GM18870 (cell line): Measurements from ENCODE around the gene YPEL1.
A peak's percentile ranks its signal among the peaks of the same experiment; 100 is the strongest.

Experiments
- ATAC-seq: cut with Tn5 transposase; IDR thresholded peaks from one replicate; pipeline ENCODE4 v1.9.1; 2021; ENCODE audit warnings: moderate library complexity; ENCODE audit not compliant: unreplicated experiment

Gene YPEL1

DNA sequence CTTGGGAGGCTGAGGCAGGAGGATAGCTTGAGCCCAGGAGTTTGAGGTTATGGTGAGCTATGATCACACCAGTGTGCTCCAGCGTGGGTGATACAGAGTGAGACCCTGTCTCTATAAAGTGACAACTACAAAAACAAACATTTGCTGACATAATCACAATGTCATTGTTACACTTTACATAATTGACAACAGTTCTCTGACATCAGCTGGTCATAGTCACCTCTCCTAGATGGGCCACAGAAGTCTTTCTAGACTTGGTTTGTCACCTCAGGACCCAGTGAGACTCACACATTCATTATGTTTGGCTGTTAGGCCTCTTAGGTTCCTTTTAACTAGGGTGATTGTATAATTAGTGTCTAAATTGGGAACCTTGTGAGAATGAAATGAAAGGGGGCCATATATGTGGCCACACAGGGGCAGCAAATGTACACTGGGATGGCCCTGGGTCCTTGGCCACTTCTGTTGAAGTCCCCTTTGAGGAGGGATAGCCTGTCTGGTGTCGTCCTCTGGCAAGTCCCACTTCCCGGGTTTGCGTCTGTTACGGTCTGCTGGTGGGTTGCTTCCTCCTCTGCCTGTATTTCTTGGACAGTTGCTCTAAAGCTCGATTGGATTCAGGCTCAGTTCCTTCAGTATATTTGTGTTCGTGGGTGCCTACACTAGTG lies 75.6 kb downstream of the YPEL1 start:
- ATAC-seq: no peak

DNA sequence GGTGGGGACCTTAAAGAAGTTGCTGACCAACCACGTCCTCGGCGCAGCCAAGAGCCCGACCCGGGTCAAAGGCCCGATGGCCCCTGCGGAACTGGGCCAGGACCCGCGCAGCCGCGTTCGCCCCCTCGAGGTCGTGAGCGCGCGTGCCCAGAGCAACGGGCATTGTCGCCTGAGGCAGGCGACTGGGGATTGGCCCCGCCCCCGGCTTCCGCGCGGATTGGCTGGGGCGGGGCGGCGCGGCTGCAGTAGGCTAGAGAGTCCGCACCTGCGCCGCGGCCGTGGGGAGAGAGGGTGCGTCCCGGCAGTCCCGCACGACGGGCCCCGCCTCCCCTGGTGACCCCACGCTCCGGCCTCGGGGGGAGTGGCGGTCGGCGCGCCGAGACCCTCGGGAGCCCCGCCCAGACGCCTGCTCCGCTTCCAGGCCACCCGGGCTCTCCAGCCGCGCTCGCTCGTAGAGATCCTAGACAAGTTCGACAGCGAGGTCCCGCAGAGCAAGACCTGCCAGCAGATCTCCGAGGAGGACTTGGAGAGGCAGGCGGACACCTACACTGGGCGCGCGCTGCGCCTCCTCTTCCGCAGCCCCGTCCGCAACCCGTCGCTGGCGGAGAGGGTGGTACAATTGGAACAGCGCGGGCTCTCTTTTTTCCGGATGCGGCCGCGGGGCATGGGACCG lies 78.1 kb downstream of the YPEL1 start:
- no peak for ATAC-seq

DNA sequence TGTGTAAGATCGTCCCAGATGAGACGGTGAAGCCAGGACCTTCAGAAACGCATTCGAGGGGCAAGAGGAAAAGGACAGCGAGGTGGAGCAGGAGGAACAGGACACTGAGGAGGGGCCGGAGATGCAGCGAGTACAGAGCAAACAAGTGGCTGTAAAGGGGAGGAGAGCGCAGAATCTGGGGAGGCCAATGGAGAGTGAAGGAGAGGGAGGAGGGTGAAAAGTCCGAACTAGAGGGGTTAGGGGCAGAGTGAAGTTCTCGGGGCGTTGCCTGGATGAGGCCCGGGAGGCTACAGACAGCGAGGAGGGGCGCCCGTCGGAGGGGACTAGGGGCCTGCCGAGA lies 78.6 kb downstream of the YPEL1 start:
- ATAC-seq: no peak

DNA sequence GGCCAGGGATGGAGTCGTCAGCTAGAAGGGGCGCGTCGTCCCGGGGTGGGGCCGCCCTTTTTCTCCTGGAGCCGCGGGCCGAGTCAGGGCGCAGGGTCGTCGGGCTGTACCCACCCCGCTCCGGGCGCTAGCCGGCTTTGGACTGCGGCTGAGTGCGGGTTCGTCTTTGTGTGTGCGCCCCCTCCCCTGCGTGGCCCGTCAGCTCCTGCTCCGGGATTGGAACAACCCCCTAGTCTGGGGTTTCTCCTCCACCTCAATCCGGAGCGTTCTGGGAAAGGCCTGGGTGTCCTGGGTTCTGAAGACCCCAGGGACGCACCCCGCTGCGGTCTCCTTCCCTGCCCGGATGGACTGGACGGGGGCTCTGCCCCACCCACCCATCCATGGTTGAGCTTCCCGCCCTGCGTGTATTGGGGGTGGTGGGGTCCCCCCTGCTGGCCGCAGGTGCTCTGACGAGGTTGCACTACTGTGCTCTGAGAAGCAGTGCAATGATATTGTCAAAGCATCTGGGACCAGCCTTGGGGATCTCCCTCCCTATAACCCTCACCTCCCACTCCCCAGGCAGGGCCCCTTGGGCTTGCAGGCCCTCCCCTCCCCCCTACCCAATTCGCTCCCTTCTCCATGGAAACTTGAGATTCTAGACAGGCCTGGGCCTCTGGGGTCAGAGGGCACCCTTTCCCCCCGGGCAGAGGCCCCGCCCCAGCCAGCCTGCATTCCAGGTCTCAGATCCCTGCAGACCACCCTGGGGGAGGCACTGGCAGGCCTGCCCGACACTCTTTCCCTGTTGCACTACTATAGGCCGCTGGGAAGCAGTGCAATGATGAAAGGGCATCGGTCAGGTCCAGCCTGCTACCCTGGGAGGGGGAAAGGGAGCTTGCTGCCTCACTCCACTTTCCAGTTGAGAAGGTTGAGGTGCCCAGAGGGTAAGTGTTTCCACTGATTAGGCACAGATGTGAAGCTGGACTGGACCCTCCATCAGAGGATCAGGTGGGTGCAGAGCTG lies 82.7 kb downstream of the YPEL1 start:
- no peak for ATAC-seq

DNA sequence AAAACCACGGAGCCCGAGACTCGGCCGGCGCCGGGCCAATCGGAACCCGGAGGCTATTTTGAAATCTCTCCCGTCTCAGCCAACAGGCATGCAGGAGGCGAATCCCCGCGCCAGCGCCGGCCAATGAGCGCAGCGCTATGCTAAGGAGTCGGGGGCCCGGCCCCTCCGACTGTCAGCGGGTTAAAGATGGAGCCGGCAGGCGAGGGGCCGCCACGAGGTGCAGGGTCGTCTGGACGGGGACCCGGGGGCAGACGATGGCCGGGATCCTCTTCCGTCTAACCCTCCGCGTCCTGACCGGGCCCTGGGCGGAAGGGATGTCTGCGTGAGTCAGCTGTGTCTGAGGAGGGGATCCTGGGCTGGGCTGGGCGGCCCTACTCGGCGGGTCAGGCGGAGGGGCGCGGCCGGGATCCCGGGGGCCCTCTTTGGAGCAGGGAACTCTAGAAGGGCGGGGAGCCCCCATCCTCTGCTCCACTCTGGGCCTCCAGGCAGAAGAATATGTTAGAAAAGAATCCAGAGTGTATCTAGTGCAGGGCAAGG lies 83.5 kb downstream of the YPEL1 start:
- peak; percentile 78 for ATAC-seq

DNA sequence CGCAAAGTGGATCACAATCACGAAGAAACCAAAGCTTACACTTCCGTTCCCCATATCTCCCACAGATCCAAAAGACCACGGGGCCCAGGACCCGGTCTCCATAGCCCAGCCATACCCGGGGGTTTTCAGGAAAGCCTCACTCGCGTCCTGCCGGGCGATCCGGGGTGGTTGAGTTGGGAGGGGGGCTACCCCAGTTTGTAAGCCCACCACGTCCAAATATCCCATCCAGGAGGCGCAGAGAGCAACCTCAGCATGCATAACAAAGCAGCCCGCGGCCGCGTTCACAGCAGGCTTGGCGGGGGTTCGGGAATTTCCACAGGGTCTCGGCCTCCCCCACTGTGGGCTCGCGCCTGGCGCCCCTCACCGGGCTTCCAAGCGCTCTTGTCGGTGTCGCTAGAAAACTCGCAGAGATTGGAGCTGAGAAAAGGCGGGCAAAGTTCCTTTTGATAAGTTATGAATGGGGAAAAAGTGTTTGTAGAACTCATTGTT lies 84.0 kb downstream of the YPEL1 start:
- peak; percentile 10 for ATAC-seq

DNA sequence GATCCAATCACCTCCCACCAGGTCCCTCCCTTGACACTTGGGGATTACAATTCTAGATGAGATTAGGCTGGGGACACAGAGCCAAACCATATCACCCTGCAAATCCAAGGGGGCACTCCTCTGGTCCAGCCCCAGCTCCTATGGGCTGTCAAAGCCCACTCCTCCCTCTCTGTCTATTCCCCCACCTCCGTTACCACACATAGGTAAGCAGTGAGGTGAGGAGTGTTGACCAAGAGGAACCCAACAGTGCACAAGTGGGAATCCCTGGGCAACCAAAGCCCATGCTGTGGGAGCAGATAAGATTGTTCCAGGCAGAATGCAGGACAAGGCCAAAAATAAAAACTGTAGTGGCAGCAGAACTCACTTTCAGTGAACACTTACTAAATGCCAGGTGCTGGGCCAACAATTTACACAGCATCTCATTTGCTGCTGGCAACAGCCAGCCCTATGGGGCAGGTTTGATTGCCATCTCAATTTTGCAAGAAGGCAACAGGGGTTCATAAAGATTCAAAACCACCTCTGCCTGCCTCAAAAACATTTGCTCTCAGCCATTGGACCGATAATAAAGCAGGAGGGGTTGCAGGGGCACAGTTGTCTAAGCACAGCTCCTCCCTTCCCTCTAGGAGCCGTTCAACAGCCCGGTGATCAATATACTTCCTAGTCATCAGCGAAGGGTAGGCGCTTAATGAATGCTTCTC lies 84.6 kb downstream of the YPEL1 start:
- ATAC-seq: no peak

DNA sequence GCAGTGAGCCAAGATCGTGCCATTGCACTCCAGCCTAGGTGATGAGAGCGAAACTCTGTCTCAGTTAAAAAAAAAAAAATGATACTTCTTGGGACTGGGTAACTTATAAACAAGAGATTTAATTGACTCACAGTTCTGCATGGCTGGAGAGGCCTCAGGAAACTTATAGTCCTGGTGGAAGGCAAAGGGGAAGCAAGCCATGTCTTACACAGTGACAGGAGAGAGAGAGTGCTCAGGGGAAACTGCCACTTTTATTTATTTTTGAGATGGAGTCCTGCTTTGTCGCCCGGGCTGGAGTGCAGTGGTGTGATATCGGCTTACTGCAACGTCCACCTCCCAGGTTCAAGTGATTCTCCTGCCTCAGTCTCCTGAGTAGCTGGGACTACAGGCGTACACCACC lies 85.3 kb downstream of the YPEL1 start:
- ATAC-seq: no peak
